Endothelial cell of hepatic sinusoid (primary cell): ENCODE measurements around the gene GALNT14.

Experiments
- in situ Hi-C: cut with HindIII; loops from 2 replicates; pipeline ENCODE4 v1.10.0; 2017; ENCODE audit warnings: low sequenced_read_pairs

Gene GALNT14

GRCh38 chr2:30869988-30870387, 268.3 kb downstream of the GALNT14 start:
- in situ Hi-C loops = no loop called here

- in situ Hi-C loops = no loop called here
Measured at GRCh38 chr2:30867385-30867784, 270.9 kb downstream of the GALNT14 start.

DNA sequence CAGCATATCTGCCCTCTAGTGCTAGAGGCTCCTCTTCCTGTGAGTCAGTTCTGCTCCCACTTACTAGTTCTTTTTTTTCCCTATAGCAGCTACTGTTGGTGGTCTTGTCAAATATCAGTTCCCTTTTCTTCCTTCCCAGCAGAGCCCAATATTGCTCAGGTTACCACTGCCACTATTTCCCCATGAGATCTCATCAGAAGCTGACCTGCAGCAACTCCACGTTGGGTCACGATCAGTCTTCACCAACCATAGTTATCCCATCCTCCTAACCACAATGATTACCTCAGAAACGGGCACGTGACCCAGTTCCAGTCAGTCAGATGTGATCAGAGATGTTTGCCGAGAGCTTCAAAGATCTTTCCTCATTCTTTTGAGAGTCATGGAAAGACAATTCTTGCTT, 271.3 kb downstream of the GALNT14 start:
- in situ Hi-C loops = no loop called here

DNA sequence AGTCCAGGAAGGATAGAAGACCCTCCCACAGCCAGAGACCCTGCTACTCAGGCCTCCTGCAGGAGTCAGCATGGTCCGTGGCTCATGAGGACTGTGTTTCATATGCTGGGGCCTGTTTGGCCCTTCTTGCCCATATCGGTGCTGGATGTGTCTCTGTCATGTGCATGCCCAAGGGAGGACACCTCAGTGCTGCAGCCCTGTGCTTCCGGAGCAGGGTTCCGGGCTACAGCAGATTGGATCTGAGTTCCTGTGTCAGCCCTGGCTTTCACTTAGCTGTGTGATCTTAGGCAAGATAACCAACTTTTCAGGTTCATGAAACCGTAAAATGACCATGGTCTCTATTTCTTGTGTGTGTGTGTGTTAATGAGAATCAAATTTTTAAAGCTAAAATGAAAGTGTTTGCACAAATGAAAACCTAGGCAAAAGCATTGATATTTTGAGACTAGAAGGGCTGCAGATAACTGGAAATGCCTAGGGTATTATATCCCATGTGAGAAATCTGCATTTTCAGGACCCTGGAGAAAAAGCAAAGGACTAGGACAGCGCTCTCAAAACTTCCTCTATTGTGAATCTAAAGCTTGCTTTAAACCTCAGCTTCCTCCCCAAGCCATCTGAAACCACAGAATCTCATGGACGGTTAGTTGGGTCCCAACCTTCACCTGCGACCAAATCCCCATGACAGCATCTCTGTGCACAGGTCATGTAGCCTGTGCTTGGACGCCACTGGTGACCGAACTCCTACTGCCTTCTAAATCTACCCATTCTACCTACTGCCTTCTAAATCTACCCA, 272.2 kb downstream of the GALNT14 start:
- in situ Hi-C loops = no loop called here

DNA sequence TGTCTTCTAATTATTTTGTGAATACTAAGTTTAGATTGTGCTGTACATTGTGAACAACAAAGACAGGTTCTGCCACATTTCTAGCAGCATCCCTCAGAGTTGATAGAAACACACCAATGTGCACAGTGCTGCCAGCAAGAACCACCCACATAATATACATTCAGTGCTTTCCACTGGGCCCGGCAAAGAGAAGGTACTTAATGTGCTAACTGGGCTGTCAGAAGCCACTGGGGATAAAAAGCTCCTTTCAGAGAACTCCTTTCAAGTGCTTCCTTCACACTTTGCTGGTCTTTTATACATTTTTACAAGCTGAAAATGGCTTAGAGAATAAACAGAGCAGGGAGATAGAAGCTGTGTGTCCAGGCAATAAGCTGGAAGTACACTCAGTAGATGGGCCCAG, 273.0 kb downstream of the GALNT14 start:
- in situ Hi-C loops = no loop called here

GRCh38 chr2:30862054-30862651, 276.1 kb downstream of the GALNT14 start:
- in situ Hi-C loops = no loop called here

DNA sequence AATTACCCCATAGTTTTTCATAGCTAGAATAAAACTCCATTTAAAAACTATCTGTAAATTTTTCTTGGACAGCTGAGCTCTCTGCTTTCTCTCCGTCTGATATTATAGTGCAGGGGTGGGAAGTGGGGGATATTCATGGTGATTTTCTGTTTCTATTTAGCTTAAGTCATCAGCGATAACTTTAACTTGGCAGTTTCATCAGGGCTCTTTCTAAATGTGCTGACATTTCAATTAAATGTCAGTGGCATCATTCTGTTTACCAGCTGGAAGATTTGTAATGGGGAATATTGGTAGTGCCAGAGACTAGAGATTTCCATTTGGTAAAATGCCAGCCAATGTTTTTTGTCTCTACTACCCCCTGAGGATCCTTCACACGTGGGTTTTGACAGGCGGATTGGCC, 277.5 kb downstream of the GALNT14 start:
- in situ Hi-C loops = no loop called here
